Stimulated activated CD8-positive, alpha-beta memory T cell treated with anti-CD3 and anti-CD28 coated beads, Interleukin-2, amount 100 ng/mL, for 48 hours (primary cell): ENCODE data around the gene STK10.
A peak's percentile ranks its signal among the peaks of the same experiment; 100 is the strongest.

Experiments used
- DNase-seq, 2 donors: peaks; one replicate each; pipeline ENCODE4 v3.0.0-alpha.2; 2020; ENCODE audit warnings: low read depth in 2 of 2

The STK10 gene

DNA sequence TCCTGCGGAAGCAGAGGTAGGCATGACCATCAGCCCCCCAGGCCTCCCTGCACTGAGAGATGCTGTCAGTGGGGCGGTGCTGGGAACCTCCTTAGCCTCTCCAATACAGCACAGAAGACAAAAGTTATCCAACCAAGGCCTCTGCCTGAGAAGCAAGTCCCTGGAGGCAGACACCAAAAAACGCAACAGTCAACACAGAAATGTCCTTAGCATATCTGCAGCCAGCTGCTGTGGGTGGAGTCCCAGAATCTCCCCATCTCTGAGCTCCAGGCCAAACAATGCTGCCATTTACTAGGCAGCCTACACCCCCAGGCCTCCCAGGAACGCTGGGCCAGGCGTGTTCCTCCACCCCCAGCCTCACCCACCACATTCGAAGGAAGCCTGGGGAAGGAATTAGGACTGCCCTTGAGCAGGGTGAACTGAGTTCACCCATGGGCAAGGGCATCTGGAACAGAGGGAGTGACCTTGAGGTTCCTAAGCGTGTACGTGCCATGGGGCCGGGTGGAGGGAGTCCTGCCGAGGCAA, 43.7 kb downstream of the STK10 start:
- DNase-seq: no peak

DNA sequence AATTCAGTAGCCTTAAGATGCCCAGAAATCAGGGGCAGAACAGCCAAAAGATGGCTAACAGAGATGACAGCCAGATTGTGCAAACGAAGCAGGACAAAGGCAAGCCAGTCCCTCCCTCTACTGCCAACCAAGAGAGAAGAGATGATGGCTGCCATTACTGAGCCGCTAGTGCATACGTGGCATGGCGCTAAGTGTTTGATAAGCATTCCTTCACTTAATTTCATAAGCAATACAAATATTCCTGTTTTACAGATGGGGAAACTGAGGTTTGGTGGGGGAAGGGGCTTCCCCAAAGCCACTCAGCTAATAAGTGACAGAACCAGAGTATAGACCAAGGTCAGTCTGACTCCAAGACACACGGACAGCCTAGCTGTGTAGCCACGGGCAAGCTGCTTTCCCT, 44.1 kb downstream of the STK10 start:
- DNase-seq: no peak

DNA sequence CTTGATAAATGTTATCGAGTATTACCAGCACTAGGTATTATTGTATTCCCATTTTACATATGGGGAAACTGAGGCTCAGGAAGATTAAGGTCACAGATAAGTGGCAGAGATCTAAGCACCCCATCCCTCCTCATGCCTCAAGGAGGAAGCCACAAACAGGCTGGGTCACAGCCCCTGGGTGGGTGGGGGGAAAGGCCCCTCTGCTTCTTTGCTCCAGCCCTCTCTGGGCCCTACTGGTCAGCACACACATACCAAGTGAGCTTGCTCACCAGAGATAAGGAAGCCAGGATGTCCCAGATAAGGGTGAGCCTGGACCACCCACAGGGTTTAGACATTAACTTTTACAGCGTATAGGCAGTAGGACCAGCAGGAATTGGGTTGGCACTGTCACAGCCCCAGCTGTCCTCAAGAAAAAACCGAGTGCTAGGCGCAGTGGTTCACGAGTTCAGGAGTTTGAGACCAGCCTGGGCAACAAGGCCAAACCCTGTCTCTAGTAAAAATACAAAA, 45.3 kb downstream of the STK10 start:
- DNase-seq: no peak

DNA sequence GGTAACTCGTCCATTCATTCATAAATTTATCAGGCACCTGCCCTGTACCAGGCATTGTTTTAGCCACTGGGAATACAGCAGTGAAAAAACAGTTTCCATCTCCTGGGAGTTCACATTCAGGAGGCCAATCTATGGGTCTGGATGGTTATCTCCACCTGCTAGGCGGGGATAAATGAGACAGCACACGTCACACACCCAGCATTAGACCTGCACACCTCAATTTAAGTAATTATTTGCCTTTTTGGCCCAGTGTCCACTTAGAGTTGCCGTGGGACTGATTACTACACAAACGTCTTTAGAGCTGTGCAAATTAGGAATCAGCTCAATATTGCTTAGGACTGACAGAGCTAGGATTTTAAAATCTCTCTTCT, 46.1 kb downstream of the STK10 start:
- DNase-seq: no peak

DNA sequence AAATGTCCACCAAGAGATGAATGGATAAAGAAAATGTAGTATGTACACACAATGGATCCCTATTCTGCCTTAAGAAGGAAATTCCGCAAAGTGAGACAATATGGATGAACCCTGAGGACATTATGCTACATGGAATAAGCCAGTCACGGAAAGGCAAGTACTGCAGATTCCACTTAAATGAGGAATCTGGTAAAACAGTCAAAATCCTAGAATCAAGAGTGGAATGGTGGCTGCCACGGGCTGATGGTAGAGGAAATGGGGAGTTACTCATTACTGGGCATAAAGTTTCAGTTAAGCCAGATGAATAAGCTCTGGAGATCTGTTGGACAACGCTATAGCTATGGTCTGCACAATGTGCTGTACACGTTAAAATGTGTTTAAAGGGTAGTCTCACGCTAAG, 47.2 kb downstream of the STK10 start:
- no peak for DNase-seq

DNA sequence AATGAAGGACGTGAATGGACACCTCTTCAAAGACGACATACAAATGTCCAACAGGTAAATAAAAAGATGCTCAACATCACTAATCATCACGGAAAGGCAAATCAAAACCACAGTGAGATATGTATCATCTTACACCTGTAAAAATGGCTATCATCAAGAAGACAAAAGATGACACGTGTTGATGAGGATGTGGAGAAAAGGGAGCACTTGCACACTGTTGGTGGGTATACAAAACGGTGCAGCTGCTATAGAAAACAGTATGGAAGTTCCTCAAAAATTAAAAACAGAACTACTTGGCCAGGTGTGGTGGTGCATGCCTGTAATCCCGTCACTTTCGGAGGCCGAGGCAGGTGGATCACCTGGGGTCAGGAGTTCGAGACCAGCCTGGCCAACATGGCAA, 47.9 kb downstream of the STK10 start:
- no peak for DNase-seq

DNA sequence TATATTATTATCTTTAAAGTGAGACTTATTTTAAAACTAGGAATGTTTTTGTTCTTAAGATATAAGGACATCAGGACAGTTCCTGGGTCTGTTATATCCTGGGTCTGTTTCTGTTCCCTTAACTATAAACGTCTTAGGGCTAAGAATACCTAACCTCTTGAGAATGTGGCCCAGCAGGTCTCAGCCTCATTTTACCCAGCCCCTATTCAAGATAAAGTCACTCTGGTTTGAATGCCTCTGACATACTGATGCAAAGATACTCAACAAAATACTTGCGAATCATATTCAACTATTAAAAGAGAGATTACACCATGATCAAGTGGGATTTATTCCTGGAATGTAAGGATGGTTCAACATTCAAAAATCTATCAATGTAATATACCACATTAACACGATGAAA, 51.0 kb downstream of the STK10 start:
- DNase-seq: no peak

DNA sequence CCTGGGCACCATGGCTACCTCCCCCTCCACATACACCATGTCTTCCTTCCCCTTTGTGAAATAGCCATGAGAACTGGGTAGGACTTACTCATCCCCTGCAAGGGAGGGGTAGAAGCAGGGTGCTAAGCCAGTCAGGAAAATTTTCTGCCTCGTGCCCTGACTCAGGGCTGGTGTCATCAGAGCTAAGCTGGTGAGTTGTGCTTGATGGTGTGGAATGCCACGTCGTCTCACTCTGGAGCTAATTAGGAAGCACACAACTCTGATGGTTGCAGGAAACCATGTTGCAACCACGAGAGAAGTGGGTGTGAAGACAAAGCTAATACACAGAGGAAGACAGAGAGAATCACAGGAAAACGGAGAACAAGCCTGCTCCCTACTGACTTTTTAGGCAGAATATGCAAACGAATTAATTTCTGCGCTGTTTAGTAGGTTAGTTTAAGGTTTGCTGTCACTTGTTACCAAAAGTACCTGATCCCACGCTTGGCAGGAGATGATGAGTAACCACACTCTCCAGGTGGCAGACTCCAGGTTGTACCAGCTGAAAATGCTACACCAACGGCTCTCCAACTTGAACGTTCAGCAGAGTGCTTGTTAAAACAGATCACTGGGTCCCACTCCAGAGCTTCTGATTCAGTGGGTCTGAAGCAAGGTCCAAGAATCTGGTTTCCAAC, 54.5 kb downstream of the STK10 start:
- peak in 1 of 2 donors; percentile 46 for DNase-seq

DNA sequence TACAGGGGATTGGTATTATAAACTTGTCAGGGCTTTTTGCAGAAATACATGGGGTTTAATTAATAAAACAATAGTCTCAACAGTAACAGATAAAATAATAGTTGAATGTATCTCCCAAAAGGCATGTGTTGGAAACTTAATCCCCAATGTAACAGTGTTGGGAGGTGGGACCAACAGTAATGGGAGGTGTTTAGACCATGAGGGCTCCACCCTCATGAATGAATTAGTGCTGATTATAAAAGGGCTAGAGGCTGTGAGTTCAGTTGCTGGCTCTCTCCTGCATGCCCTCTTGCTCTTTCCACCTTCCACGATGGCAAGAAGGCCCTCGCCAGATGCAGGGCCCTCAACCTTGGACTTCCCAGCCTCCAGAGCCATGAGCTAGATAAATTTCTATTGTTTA, 56.3 kb downstream of the STK10 start:
- no peak for DNase-seq

DNA sequence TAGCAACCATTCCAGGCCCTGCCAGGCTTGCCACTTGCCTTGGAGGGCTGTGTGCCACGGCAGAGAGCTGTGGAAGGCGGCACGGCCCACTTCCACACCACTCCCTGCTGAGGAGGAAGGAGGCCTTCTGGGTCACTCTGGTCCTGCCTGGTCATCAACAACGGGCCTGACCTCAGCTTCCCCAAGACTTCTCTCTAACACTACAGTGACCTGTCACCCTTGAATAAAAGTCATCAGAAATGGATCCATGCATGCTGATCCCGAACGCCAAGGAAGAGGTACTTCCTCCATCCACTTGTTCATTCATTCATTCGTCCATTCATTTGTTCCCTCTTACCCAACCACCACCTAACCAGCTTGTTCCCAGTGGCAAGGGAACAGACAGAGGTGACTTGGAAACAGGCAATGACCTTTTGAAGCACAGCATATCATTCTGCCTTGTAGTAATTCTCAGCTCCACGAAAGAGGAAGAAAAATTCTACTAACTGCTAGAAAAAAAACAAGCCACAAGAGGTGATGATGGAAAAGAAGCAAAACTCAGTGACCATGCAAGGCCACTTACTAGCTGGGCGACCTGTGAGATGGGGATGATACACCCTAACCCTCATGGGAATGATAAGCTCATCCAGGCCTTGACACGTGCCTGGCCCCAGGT, 58.6 kb downstream of the STK10 start:
- no peak for DNase-seq

DNA sequence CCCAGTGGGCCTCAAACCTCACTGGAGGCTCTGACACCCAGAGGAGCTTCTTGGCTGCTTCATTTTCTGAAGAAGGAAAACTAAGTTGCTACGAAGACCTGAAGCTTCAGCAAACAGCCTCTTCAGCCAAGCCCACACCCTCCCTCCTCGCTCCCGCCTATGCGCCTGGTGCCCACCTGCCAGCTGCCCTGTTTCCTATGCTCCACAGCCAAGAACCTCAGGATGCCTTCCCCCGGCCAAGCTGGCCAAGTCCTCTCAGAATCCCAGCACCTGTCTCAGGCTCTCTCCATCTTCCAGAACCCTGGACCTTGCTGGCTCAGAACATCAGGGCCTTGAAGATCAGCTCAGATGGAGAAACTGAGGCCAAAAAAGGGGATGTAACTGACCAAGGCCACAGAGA, 60.4 kb downstream of the STK10 start:
- no peak for DNase-seq

DNA sequence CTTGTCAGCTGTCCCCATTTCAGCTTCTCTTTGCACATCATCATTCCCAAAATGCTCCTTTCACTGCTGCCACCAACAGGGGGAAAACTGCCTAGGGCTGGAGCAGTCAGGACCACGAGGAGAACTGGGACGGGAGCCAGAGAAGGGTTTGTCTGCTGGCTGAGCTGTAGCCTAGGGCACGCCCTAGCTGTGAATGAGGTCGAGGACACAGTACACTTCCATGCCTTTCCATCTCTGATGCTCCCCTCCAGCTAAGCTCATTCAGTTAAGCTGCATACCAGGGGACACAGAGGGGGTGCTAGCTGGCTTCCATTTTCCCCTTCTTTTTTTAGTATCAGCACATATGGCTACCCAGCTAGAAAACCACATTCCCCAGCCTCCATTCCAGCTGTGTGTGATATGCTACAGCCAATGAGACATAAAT, 64.7 kb downstream of the STK10 start:
- no peak for DNase-seq

DNA sequence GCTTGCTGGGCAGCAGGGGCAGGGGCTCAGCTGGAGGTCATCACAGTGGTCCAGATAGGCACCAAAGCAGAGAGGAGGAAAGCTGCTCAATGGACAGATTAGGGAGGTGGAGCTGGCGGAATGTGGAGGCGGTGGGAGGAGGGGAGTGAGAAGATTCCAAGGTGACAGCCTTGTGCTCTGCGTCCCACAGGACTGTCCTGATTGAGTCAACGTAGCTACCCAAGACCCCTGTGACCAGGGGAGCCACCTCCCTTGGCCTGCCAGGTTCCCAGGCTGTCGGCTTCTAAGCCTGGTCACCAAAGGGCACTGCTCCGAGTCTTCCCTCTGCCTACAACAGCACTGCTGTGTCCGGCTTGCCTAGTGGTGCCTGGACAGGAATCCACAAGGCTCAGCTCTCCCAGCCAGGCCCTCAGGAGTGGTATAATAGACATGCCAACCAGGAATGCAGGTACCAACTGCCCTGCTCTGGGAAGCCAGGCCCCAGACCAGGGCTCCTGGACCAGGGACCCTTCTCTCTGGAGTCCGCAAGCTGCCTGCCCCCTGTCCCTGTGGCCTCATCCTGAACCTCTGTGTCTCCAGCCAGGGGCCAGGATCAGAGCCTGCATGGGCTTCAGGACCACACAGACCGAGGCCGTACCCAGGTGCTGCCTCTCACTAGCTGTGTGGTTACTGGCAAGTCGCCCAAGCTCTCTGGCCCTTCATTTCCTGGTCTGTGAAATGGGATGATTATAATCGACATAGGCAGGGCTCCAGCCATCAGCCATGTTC, 67.9 kb downstream of the STK10 start:
- DNase-seq: no peak

DNA sequence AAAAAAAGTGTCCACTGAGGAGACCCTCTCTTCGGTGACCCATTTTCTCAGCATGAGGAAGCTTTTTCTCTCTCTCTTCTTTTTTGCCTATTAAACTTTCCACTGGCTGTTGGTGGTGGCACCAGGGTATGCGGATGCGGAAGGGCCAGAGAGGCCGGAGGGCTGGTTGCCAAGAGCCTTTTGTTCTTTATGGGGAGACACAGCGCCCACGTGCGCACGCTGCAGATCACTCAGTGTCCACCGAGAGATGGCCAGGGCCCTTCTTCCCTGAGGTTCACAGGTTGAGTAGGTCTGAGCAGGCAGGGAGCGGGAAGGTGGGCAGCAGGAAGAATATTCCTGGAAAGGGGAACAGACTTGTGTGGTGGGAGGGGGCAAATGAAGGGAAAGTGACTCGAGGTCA, 69.1 kb downstream of the STK10 start:
- DNase-seq: no peak

DNA sequence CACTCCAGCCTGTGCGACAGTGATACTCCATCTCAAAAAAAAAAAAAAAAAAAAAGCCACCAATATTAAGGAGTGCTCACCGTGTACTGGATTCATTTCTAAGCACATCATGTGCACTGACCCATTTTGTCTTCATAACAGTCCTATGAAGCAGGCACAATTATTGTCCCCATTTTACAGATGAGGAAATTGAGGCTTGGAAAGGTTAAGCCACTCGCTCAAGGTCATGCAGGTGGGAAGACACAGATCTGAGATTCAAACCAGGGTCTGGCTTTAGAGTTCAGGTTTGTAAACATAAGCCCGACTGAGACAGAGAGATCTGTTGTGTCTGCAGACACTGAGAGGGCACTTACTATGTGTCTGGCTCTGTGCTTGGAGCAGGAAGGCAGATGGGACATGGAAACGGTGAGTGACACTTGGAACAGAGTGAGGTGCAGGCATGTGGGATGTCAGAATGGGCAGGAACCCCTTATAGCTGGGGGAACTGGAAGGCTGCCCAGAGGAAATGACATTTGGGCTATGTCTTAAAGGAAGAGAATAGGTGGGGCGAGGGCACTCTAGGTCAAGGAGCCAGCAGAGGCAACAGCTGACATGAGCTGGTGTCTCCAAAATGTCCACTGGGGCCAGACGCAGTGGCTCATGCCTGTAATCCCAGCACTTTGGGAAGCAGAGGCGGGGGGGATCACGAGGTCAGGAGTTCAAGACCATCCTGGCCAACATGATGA, 69.9 kb downstream of the STK10 start:
- DNase-seq: no peak

DNA sequence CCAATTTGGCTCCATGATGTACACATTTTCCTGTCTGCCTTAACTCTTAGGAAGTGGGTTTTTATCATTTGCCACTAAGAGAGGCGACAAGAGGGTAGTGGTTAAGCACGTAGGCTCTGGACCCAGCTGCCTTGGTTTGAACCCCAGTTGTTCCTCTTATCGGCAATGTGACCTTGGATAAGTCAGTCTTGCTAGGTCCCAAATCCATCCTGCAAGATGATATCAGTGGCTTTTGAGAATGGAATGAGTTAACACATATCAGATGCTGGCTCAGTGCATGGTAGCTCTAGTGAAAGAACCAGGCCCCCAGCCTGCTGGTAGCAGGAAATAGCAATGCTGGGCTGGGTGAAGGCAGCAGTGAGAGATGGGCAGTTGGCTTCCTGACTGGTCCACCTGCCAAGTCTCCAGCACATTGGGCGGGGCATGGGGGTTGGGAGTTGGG, 72.5 kb downstream of the STK10 start:
- DNase-seq: no peak

DNA sequence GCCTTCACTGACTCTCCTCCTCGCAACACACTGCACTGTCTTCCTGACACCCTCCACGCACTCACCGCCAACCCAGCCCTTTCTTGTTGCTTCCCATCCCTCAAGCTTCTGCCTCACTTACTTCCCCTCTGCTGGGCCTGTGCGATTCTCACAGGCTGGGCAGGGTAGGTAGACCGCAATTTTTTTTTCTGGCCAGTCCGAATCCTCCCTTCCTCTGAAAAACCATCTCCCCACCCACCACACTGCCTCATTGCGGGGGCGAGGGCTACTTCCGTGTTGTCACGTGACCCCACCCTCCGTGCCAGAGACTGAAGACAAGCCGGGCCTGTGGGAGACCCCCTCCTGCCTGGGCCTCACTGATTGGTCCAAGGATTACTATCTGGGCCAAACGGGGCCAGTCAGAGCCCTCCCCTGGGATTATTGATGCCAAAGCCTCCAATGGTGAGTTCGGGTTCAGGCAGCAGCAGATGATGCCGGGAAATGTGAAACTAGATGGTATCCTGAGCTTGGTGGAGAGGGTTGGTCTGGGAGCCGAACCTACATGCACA, 73.1 kb downstream of the STK10 start:
- DNase-seq: peak; percentile 85 to 87

DNA sequence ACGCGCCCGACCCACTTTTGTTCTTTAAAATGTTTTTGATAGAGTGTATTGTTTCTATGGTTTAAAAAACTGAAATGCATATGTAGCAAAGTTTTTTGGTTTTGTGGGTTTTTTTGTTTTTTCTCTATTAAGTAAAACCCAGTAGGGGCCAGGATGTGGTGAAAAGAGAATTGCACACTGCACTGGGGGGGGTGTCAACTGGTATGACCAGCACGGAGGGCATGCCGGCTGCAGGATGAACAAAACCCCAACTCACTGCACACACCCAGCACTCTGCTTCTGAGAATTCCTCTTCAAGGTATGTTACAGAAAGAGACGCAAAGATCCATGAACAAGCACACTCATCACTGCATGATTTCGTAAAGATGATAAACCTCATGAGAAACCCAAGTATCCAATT, 75.0 kb downstream of the STK10 start:
- DNase-seq: peak; percentile 65 to 66

DNA sequence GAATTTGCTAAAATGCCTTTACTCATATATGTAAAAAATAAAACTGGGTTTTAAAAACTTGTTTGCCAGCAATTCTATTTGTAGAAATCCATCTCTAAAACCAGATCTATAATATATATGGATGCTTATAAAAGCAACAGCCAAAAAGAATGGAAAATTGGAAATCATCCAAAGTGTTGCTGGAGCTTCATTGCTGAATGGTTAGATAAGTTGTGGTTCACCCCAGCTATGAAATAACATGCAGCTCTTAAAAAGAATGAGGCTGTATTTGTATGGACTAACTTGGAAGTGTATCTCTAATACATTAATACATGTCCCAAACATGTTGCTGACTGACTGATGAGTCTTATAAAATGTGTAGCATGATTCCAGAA, 76.2 kb downstream of the STK10 start:
- DNase-seq: no peak

DNA sequence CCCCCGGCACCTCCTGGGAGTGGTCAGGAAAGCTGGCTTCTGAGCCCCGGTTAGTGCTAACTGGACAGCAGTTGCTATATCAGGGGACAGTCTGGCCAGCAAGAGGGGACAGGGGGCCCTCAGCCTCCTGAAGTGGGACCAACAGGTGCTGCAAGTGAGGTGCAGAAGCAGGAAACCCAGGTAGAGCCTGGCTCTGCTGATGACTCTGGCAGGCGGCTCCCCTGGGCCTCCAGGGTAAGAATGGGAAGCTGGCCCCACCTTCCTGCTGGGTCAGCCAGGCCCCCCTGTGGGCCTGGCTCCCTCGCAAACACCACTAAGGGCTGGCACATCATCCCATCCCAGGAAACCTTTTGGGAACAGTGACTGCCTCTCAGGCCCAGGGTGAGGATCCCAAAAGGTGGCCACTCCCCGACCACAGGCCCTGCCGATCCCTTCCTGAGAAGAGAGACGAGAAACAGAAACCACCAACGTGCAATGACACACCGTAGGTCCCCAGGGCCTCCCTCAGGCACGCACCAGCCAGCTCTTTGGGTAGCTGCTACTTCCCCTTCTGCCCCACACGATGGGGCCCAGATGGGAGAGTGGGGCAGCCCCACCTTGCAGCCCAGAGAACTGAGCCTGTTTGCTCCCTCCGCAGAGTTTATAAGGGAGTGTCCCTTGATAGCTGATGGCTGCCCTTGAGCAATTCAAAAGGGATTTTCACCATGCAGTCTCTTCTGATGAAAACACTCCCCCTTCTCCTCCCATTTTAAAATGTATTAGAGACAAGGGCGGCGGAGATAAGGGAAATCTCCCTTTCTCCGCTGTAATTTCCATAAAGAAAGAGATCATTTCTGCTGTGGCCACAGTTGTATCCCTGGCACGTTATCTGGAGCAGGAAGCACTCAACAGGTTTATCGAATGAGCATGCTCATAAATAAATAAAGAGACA, 76.8 kb downstream of the STK10 start:
- peak; percentile 78 for DNase-seq
